ENCODE results near the gene FAM78B.

FAM78B gene

DNA sequence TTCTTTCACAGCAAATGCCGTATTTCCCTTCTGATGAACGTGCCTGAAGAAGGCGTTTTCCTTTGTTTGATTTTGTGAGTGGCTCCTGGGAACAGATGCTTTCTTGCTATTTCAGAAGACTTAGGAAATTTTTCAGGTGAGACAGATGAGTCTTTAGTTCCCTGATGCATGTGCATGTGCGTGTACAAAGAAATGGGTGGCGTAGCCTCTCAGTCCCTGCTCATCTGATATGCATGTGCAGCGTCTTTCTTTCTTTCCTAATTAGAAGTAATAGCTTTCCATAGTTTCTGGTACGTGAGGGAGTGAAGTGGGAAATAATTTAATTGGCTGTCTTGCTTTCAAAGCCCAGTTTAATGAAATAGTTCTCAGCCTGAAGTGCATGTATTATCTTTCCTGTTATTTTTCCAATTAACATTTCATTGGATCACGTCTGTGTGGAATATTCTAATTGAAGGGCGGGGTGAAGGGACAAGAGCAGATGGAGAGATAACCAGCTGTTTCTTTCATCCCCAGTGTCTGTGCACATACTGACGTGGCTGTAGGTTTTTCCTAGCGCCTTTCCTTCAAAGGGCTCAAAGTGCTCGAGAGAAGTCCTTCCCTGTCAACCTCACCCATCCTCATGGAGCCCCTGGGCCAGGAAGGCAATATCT lies 104.3 kb downstream of the FAM78B start:
- DNase-seq: no peak

DNA sequence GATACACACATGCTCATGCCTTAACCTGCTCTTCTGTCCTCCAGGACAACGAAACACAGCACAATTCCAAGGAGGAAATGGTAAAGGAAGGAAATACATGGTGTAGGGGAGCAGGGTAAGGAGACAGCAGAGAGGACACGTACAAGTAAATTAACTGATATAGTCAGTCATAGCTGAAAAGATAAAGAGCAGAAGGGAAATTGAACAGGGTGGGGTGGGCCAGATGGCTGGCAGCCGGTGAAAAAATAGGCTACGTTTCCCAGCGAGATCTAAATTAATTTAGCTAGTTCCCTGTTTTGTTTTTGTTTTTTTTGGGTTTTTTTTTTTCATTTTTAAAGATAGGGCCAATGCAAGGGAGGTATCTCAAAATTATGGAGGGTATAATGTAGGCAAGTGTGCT lies 109.2 kb downstream of the FAM78B start:
- DNase-seq: no peak

DNA sequence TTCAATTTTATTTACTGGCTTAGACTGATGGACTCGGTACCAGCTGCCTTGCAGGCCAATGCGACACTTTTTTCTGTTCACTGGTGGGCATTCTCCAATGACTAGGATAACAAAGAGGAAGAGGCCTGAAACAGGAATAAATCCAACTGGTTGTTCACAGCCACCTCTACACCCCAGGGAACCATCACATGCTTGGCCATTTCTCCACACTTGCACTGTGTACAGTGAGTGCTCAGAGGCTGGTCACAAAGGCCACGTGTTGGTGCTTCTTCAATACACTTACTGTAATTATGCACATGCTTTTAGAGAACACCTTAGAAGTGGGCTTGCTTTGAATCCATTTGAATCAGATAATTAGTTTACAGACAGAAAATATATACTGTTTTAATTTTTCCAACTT lies 113.4 kb downstream of the FAM78B start:
- no peak for DNase-seq

- DNase-seq: no peak
Observed at GRCh38 chr1:166040202-166040997, 126.4 kb downstream of the FAM78B start.

- DNase-seq: no peak
Observed at GRCh38 chr1:166039436-166040201, 127.2 kb downstream of the FAM78B start.

- no peak for DNase-seq
Observed at GRCh38 chr1:166036092-166036491, 130.7 kb downstream of the FAM78B start.

DNA sequence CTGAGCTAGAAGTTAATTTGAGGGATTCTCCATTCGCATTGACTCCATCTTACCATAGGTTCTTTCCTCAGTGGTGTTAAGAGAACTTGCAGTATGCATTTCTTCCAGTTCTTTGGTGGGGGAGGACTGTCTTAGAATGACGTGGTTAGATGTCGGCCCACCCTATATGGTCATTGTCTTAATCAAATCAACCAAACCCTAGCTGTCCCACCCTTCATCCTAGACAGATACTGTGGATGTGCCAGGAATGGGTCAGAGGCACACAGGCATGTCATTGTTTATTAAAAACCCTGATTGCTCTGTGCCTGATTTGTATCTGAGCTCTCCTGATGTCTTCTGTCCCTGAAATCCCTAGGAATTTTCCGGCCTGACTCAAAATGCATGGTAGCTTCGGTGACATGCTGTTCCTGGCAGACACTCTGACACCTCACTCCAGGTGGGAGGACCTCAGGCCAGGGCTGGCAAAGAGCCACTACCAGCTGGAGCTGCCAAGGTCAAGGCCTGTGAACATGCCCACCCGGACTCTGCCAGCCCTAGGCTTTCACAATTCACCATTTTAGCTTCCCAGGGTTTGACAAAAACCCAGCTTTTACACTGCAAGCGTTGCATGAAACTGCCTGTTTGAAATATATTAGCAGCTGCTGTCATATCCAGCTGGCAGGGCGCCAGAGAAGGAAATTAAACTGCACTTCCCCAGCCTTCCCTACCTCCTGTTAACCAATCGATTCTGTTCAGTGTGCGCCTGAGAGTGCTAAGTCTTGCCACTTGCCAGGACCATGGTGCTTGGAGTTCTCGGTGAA lies 134.0 kb downstream of the FAM78B start:
- DNase-seq: no peak

DNA sequence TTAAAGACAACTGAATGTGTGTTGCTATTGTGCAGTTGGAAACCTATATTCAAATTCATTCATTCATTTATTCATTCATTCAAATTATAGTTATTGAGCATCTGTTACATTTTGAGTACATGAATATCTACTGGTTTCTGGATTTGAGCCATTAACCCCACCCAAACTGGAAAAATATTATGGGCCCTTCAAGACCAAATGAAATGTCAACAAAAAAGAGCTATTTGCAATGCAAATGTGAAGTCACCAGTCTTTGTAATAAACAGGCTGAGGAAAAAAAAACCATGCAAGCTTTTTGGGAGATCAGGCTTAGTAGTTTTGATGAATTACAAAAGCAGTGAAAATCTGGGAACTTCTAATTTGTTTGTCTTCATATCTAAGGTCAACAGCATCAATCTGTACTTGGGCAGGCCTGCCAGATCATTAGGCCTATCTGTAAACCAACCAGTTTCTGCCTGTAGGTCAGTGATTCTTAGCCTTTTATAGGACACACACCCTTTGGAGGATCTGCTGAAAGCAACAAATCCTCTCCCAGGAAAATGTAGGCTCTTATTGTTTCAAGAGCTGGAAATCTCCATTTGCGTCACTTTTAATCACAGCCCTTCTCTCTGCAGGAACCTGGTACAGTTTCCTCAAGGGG lies 134.7 kb downstream of the FAM78B start:
- no peak for DNase-seq

- DNase-seq: no peak
Observed at GRCh38 chr1:166029196-166029945, 137.4 kb downstream of the FAM78B start.

GRCh38 chr1:166026555-166026954 lies 140.2 kb downstream of the FAM78B start:
- no peak for DNase-seq

- DNase-seq: no peak
Observed at GRCh38 chr1:166026143-166026542, 140.7 kb downstream of the FAM78B start.

DNA sequence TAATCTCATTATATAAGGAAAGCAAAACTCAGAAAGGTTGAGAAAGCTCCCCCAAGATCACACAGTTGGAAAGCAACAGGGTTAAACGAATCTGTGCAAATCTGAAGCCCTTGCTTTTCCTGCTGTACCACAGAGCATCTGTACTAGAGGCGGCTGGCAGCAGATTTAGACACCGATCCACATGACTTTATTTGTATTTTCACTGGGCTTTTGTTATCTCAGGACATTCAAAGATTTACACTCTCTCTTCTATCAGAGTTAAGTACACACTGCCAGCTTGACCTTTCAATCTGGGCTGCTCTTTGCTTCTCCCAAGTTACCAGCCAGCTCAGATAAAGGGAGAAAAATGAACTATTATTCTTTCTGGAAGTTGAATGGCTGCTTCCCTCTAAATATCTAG lies 146.6 kb downstream of the FAM78B start:
- no peak for DNase-seq
